Hepatocyte (in vitro differentiated cells): ENCODE measurements around the gene KIAA1217.

ENCODE experiments used
- EZH2phosphoT487 ChIP-seq: fragments of 200-600 bp; sonication (generic); IDR thresholded peaks from one replicate; pipeline ENCODE4 v1.6.1; 2018; ENCODE audit warnings: antibody characterized with exemption, mild to moderate bottlenecking, low read depth, moderate library complexity; ENCODE audit not compliant: unreplicated experiment, severe bottlenecking
- TF ChIP-seq, protein P1 (sequence below): fragments of 200-600 bp; sonication (generic); IDR thresholded peaks from 2 replicates; pipeline ENCODE4 v1.5.1; 2016; ENCODE audit warnings: antibody characterized with exemption, mild to moderate bottlenecking; ENCODE audit not compliant: poor library complexity

DNA sequence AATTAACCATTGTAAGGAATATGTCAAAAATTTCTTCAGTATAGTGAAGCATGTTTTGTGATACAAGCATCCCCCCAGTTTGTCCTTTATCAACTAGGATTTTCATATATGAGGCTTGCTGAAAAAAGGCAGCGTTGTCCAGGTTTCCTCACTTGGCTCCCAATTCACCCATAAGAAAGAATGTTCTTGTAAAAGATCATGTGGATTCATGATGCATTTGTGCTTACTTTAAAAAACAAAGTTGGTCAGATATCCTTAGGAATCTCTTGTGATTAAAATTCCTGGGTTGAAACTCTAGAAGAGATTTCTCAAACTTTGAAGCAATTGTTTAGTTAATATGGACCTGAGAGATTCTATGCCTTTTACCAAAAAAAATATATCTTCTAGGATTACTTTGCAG lies 181.8 kb downstream of the KIAA1217 start:
- TF ChIP-seq, protein P1, sequence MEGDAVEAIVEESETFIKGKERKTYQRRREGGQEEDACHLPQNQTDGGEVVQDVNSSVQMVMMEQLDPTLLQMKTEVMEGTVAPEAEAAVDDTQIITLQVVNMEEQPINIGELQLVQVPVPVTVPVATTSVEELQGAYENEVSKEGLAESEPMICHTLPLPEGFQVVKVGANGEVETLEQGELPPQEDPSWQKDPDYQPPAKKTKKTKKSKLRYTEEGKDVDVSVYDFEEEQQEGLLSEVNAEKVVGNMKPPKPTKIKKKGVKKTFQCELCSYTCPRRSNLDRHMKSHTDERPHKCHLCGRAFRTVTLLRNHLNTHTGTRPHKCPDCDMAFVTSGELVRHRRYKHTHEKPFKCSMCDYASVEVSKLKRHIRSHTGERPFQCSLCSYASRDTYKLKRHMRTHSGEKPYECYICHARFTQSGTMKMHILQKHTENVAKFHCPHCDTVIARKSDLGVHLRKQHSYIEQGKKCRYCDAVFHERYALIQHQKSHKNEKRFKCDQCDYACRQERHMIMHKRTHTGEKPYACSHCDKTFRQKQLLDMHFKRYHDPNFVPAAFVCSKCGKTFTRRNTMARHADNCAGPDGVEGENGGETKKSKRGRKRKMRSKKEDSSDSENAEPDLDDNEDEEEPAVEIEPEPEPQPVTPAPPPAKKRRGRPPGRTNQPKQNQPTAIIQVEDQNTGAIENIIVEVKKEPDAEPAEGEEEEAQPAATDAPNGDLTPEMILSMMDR = no peak
- TF ChIP-seq EZH2phosphoT487 = no peak
